WTC11 (cell line): Measurements from ENCODE around the gene TESK2.
"Not testable (repeated sequence)": the region's sequence is repeated elsewhere in the genome, so short reads cannot be mapped to it uniquely, and the experiment has no call there.

Source experiments
- NFE2L1 ChIP-seq: sonication (generic); formaldehyde crosslinking; IDR thresholded peaks from 2 replicates; pipeline ENCODE4 v1.8.1; 2023; ENCODE audit warnings: missing genetic modification reagents
- SP1 ChIP-seq: sonication (generic); formaldehyde crosslinking; conservative IDR thresholded peaks from 2 replicates; pipeline ENCODE4 v1.8.1; 2022; ENCODE audit warnings: missing genetic modification reagents
- ZNF232 ChIP-seq: sonication (generic); formaldehyde crosslinking; IDR thresholded peaks from 2 replicates; pipeline ENCODE4 v1.8.0; 2022; ENCODE audit warnings: mild to moderate bottlenecking, missing genetic modification reagents
- TF ChIP-seq, protein P1 (sequence below): sonication (generic); formaldehyde crosslinking; IDR thresholded peaks from 2 replicates; pipeline ENCODE4 v1.8.1; 2022; ENCODE audit warnings: missing genetic modification reagents, borderline replicate concordance
- TF ChIP-seq, protein P2 (sequence below): fragments of 200-600 bp; IDR thresholded peaks from 2 replicates; pipeline ENCODE4 v1.8.0; 2022; ENCODE audit warnings: antibody characterized with exemption
- TF ChIP-seq, protein P3 (sequence below): sonication (generic); formaldehyde crosslinking; IDR thresholded peaks from 2 replicates; pipeline ENCODE4 v1.8.0; 2023; ENCODE audit warnings: missing genetic modification reagents, mild to moderate bottlenecking, borderline replicate concordance
- TF ChIP-seq, protein P4 (sequence below): sonication (generic); formaldehyde crosslinking; IDR thresholded peaks from 2 replicates; pipeline ENCODE4 v1.8.0; 2023; ENCODE audit warnings: missing genetic modification reagents

DNA sequence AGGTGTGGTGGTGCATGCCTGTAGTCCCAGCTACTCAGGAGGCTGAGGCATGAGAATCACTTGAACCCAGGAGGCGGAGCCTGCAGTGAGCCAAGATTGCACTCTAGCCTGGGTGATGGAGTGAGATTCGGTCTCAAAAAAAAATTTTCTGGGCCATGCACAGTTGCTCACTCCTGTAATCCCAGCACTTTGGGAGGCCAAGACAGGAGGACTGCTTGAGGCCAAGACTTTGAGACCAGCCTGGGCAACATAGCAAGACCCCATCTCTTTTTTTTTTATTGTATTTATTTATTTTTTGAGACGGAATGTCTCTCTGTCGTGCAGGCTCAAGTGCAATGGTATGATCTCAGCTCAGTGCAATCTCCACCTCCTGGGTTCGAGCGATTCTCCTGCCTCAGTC lies 16.8 kb downstream of the TESK2 start:
- TF ChIP-seq, protein P1, sequence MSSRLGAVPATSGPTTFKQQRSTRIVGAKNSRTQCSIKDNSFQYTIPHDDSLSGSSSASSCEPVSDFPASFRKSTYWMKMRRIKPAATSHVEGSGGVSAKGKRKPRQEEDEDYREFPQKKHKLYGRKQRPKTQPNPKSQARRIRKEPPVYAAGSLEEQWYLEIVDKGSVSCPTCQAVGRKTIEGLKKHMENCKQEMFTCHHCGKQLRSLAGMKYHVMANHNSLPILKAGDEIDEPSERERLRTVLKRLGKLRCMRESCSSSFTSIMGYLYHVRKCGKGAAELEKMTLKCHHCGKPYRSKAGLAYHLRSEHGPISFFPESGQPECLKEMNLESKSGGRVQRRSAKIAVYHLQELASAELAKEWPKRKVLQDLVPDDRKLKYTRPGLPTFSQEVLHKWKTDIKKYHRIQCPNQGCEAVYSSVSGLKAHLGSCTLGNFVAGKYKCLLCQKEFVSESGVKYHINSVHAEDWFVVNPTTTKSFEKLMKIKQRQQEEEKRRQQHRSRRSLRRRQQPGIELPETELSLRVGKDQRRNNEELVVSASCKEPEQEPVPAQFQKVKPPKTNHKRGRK (CRISPR knock-in tag): not testable (repeated sequence)
- TF ChIP-seq, protein P2, sequence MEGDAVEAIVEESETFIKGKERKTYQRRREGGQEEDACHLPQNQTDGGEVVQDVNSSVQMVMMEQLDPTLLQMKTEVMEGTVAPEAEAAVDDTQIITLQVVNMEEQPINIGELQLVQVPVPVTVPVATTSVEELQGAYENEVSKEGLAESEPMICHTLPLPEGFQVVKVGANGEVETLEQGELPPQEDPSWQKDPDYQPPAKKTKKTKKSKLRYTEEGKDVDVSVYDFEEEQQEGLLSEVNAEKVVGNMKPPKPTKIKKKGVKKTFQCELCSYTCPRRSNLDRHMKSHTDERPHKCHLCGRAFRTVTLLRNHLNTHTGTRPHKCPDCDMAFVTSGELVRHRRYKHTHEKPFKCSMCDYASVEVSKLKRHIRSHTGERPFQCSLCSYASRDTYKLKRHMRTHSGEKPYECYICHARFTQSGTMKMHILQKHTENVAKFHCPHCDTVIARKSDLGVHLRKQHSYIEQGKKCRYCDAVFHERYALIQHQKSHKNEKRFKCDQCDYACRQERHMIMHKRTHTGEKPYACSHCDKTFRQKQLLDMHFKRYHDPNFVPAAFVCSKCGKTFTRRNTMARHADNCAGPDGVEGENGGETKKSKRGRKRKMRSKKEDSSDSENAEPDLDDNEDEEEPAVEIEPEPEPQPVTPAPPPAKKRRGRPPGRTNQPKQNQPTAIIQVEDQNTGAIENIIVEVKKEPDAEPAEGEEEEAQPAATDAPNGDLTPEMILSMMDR: not testable (repeated sequence)
- TF ChIP-seq NFE2L1 (CRISPR knock-in tag); ZNF232; SP1 (CRISPR knock-in tag): not testable (repeated sequence)
- TF ChIP-seq, protein P3, sequence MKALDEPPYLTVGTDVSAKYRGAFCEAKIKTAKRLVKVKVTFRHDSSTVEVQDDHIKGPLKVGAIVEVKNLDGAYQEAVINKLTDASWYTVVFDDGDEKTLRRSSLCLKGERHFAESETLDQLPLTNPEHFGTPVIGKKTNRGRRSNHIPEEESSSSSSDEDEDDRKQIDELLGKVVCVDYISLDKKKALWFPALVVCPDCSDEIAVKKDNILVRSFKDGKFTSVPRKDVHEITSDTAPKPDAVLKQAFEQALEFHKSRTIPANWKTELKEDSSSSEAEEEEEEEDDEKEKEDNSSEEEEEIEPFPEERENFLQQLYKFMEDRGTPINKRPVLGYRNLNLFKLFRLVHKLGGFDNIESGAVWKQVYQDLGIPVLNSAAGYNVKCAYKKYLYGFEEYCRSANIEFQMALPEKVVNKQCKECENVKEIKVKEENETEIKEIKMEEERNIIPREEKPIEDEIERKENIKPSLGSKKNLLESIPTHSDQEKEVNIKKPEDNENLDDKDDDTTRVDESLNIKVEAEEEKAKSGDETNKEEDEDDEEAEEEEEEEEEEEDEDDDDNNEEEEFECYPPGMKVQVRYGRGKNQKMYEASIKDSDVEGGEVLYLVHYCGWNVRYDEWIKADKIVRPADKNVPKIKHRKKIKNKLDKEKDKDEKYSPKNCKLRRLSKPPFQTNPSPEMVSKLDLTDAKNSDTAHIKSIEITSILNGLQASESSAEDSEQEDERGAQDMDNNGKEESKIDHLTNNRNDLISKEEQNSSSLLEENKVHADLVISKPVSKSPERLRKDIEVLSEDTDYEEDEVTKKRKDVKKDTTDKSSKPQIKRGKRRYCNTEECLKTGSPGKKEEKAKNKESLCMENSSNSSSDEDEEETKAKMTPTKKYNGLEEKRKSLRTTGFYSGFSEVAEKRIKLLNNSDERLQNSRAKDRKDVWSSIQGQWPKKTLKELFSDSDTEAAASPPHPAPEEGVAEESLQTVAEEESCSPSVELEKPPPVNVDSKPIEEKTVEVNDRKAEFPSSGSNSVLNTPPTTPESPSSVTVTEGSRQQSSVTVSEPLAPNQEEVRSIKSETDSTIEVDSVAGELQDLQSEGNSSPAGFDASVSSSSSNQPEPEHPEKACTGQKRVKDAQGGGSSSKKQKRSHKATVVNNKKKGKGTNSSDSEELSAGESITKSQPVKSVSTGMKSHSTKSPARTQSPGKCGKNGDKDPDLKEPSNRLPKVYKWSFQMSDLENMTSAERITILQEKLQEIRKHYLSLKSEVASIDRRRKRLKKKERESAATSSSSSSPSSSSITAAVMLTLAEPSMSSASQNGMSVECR: not testable (repeated sequence)
- TF ChIP-seq, protein P4, sequence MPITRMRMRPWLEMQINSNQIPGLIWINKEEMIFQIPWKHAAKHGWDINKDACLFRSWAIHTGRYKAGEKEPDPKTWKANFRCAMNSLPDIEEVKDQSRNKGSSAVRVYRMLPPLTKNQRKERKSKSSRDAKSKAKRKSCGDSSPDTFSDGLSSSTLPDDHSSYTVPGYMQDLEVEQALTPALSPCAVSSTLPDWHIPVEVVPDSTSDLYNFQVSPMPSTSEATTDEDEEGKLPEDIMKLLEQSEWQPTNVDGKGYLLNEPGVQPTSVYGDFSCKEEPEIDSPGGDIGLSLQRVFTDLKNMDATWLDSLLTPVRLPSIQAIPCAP (CRISPR knock-in tag): not testable (repeated sequence)
